HG02623 (cell line): ENCODE data around the gene TBX1.

Experiments used
- ATAC-seq: cut with Tn5 transposase; IDR thresholded peaks from one replicate; pipeline ENCODE4 v1.9.1; 2021; ENCODE audit warnings: moderate library complexity; ENCODE audit not compliant: unreplicated experiment

Gene TBX1

GRCh38 chr22:19760058-19760950 lies at the start of gene TBX1:
TSS of gene TBX1 (plus strand) at chr22:19760778. CDS start at chr22:19760844, 66 bp downstream.
- no peak for ATAC-seq

DNA sequence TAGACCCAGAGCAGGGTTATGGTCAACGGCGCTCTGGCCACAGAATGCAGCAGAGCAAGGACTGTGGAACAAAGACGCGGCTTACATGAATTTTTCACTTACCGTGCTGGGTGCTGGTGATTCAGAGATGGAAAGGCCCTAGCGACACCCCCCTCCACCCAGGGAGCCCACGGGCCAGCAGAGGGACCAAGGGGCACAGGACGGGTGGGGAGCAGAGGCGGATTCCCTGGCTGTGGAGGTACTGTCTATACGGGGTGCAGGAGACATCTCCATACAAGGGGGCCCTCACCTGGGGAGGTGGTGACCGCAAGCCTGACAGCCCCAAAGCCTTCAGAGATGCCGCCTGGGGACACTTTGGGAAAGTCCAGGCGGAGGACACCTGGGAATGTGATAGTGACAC lies 47.3 kb upstream of the TBX1 start:
- ATAC-seq, result no peak

DNA sequence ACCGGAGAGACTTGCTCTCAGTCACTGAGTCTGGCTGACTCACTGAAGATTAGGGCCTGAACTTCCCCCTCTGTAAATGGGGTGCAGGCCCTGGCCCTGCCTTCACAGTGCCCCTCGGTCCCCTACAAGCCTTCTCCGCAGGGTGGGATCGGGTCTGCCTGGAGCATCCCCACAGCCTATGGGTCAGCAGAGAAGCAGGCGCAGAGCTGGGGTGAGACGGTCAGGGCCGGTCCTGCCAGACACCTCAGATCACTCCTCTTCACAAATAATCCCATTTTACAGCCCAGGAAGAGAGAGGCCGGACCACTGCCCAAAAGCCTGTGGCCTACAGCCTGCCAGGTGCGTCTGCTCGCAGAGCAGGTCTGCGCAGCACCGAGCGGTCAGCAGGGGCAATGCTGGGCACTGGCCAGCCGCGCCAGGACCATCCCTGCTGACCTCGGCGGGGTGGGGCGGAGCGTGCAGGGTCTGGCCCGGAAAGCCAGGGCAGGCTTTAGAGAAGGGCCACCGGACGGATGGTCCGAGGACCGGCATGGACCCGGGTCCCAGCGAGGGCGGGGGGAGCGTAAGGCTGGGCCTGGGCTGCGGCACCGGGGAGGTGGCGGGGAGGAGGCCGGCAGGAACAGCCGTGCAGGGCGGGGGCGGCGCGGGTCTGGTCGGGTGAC lies 46.8 kb upstream of the TBX1 start:
- ATAC-seq, result no peak

DNA sequence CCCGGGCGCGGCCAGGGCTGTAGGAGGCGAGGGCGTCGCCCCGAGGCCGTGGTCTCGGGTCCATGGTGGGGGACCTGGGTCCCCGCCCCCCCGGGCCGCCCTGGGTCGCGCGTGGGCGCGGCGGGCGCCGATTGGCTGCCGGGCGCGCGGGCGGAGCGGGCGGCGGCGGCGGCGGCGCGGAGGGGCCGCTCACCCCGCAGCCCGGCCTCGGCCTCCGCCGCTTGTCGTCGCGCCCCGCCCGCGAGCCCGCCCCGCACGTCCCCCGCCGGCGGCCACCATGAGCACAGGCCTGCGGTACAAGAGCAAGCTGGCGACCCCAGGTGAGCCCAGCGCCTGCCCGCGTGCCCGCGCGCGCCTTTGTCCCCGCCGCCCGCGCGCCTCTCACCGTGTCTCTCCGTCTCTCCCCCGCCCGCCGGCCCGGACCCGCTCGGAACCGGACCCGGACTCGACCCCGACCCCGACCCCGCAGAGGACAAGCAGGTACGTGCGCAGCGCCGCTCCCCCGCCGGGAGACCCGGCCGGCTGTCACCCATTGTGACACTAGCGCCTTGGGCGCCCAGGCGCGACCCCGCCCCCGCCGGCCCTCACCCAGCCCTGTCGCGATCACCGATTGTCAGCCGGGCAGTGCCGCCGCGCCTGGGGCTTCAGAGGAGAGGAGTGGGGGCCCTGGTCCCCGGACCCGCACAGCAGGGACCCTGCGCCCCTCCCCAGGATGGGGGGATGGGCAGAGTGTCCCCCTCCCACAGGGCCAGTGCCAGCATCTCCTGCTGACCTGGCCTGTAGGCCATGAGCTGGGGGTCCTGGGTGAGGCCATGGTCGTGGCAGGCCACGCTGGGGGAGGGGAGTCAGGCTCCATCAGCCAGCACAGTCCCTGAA lies 46.0 kb upstream of the TBX1 start, which contains the start of gene SEPTIN5:
TSS of gene SEPTIN5 (plus strand) at position 192 of the 876 bp plus-strand sequence. CDS start at position 278, 86 bp downstream.
- no peak for ATAC-seq

- ATAC-seq, result no peak
Measured at GRCh38 chr22:19715188-19715930, 45.2 kb upstream of the TBX1 start.

- ATAC-seq, result no peak
Measured at GRCh38 chr22:19716041-19716828, 44.3 kb upstream of the TBX1 start.

GRCh38 chr22:19716829-19717105 lies 43.8 kb upstream of the TBX1 start:
- ATAC-seq, result no peak

DNA sequence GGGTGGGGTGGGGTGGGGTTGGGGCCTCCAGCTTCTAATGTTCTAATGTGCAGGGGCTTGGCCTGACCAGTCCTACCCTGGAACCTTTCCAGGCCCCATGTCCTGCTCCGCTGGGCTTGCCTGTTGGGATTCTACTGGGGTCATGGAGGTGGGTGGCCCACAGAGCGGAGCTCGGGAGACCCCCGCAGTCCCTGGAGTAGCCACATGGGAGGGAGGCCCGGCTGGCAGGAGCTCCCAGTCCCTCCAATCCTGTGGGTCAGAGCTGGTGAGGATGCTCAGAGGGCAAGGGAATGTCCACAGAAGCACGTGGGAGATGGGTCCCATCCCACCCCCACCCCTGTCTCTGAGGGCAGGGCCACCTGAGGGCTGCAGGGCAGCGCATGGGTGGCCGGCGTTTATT lies 43.4 kb upstream of the TBX1 start:
- no peak for ATAC-seq

DNA sequence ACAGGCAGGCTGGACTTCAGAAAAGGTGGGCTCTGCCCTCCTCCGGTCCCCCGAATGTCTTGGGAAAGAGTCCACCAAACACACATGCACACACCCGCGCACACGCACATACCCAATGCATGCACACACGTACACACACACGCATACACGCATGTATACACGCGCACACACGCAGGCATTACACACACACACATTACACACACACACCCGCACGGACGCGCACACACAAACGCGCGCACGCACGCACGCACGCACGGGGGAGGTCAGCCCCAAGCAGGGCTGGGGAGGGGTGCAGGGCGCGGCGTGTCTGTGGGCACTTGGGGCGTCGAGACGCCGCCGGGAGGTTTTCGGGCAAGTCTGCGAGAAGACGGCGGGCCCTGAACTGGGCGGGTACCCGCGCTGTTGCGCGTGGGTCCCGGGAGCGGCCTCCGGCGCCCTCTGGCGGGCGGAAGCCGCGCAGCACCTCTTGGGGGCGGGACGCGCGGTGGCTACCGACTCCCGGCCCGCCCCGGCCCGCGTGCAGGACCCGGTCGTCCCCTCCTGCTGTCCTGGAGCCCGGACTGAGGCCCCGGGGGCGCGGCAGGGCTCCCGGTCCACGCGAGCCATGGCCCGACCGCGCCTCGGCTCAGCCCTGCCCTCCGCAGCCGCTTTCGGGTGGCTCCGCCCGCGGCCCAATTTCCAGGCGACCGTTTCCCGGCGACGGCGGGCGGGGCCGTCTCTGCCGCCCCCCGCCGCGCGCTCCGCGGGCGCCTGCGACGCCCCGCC lies 42.7 kb upstream of the TBX1 start:
- no peak for ATAC-seq

DNA sequence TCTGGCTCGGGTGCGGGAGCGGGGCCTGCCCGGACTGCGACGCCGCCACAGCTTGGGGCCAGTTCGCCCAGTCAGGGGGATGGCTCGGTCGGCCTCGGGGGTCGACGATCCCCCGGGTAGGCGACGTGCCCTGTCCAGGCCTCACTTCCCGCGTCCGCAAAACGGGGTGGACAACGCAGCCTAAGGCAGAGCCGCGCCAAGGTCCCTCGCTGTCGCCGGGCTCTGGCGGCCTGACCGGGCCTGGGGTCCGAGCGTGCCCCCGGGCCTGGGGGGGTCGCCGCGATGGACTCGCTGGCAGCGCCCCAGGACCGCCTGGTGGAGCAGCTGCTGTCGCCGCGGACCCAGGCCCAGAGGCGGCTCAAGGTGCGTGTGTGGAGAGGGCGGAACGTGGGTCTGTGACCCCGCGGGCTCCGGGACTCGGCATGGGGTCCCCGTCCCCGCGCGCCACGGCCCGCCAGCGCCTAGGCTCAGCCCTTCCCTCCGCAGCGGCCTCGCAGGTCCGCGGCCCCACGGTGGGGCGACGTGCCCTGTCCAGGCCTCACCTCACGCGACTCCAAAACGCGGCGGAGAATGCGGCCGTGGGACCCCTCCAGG lies 42.0 kb upstream of the TBX1 start:
- ATAC-seq, result no peak

DNA sequence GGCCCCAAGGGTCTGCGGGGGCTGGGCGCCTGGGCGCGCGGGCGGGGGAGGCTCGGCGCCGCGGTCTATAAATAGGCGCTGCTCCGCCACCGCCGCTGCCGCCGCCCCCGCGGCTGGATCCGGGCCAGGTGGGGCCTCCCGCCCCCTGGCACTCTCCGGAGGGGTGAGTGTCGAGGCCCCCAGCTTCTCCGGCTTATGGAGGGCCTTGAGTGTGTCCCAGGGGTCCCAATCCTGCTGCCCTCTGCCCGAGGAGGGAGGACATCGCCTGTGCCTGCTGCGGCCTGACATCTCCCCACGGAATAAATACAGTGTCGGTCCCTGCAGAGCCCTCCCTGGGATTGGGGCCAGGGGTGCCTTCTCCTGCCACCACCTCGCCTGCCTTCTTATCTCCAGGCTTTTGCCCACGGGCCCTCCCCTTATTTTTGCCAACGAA lies 41.5 kb upstream of the TBX1 start:
- ATAC-seq, result no peak

GRCh38 chr22:19719488-19720021 lies 41.0 kb upstream of the TBX1 start:
- ATAC-seq, result no peak

DNA sequence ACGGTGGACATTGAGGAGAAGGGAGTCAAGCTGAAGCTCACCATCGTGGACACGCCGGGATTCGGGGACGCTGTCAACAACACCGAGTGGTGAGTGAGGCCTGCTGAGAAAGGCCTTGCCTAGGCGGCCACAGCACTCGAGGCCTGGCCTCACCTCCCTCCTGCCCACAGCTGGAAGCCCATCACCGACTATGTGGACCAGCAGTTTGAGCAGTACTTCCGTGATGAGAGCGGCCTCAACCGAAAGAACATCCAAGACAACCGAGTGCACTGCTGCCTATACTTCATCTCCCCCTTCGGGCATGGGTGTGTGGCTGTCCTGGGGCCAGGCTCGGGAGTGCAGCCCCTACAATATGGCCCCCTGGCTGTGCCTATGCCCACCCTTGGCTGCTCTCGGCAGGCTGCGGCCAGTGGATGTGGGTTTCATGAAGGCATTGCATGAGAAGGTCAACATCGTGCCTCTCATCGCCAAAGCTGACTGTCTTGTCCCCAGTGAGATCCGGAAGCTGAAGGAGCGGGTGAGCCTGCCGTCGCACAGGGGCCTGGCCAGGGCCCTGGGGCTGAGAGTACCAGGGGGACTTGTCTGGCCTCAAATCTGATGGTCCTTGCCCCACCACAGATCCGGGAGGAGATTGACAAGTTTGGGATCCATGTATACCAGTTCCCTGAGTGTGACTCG lies 40.3 kb upstream of the TBX1 start:
- ATAC-seq, result no peak

- no peak for ATAC-seq
Measured at GRCh38 chr22:19720999-19721329, 39.6 kb upstream of the TBX1 start.

DNA sequence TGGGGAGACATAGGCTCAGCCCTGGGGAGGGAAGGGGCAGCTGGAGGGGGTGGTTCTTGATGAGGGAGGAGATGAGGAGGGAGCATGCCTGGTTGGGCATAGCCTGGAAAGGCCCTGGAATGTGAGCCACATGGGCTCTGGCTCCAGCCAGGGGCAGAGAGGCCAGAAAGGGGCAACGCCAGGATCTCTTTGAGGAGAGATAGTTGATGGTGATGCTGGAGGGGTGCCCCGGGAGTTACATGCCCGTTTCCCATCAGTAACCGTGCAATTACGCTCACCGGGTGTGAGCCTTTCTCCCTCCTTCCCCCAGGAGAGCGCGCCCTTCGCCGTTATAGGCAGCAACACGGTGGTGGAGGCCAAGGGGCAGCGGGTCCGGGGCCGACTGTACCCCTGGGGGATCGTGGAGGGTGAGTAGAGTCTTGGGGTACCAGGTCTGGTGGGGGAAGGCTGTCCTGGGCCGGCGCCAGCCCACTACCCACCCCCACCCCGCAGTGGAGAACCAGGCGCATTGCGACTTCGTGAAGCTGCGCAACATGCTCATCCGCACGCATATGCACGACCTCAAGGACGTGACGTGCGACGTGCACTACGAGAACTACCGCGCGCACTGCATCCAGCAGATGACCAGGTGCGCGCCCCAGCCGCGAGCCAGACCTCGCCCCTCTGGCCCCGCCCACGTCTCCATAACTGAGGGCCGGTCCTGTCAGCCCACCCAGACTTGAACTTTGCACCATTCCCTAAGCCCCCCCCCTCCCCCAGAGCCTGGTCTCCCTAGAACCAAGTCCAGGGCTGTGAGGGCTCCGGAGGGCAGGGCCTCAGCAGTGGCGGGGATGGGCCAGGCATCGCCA lies 39.0 kb upstream of the TBX1 start:
- no peak for ATAC-seq

GRCh38 chr22:19722178-19722981 lies 38.2 kb upstream of the TBX1 start:
- no peak for ATAC-seq

- ATAC-seq, result no peak
Measured at GRCh38 chr22:19722982-19723231, 37.7 kb upstream of the TBX1 start.
